ENCODE results near the gene ARID1A.

DNA sequence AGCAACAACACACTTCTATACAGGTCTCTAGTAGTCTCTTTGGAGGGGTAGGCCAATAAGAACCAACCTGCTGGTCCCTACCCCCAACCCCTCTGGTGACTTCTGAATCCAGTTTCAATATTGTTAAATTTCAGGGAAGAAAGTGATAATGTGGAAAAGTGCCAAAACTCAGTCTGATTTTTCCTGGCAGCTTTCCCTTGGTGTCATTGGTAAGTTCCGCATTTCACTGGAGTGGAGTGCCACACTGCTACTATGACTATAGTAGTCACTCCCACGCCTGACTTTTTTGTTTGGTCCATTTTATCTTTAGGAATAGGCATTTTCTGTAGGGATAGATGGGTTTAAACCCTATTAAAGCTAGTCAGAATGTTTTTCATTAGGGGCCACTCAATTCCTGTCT is 5.7 kb upstream of the ARID1A start:
- TF ChIP-seq, protein P1, sequence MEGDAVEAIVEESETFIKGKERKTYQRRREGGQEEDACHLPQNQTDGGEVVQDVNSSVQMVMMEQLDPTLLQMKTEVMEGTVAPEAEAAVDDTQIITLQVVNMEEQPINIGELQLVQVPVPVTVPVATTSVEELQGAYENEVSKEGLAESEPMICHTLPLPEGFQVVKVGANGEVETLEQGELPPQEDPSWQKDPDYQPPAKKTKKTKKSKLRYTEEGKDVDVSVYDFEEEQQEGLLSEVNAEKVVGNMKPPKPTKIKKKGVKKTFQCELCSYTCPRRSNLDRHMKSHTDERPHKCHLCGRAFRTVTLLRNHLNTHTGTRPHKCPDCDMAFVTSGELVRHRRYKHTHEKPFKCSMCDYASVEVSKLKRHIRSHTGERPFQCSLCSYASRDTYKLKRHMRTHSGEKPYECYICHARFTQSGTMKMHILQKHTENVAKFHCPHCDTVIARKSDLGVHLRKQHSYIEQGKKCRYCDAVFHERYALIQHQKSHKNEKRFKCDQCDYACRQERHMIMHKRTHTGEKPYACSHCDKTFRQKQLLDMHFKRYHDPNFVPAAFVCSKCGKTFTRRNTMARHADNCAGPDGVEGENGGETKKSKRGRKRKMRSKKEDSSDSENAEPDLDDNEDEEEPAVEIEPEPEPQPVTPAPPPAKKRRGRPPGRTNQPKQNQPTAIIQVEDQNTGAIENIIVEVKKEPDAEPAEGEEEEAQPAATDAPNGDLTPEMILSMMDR (IDR thresholded peaks at IDR 0.05), result no peak
- no peak for TF ChIP-seq EP300 (IDR thresholded peaks at IDR 0.05)

All from ovary (tissue), 3 donors.